Vagina (tissue), 2 donors: ENCODE results near the gene SF3B2. TPM values are rescaled to one million over a fixed set of nuclear protein-coding genes. Genes with fewer than 3 reads are reported as not detected.

Experiments
- DNase-seq, 2 donors: peaks; one replicate each; pipeline ENCODE4 v3.0.0-alpha.2; 2017; ENCODE audit errors: extremely low spot score in 2 of 2
- H3K27ac ChIP-seq: fragments of 200-600 bp; sonication (generic); one replicate; pipeline ENCODE4 v1.5.1; 2019
- H3K27me3 ChIP-seq: fragments of 200-600 bp; sonication (generic); one replicate; pipeline ENCODE4 v1.5.1; 2019
- H3K36me3 ChIP-seq, 2 donors: fragments of 200-600 bp; sonication (generic); one replicate each; pipeline ENCODE4 v1.5.1; 2017 to 2019
- H3K4me1 ChIP-seq: fragments of 200-600 bp; sonication (generic); one replicate; pipeline ENCODE4 v1.5.1; 2019
- H3K4me3 ChIP-seq, 2 donors: fragments of 200-600 bp; sonication (generic); 1 replicate in 1 of 2; 2 replicates in 1 of 2; pipeline ENCODE4 v1.5.1; 2016 to 2019
- H3K9me3 ChIP-seq: fragments of 200-600 bp; sonication (generic); one replicate; pipeline ENCODE4 v1.5.1; 2019
- POLR2A ChIP-seq, 2 donors: fragments of 450-650 bp; IDR thresholded peaks; one replicate each; pipeline ENCODE4 v1.6.1; 2017; ENCODE audit warnings: antibody characterized with exemption in 2 of 2, mild to moderate bottlenecking in 2 of 2, moderate library complexity in 2 of 2
- POLR2AphosphoS5 ChIP-seq, 2 donors: sonication (generic); formaldehyde crosslinking; IDR thresholded peaks; one replicate each; pipeline ENCODE4 v1.9.0; 2017; ENCODE audit warnings: antibody characterized with exemption in 2 of 2, mild to moderate bottlenecking in 2 of 2, low read depth in 1 of 2; ENCODE audit not compliant: insufficient read depth in 1 of 2
- intact Hi-C: fragments of 100-400 bp; cut with DNase I; formaldehyde crosslinking; loops from one replicate; pipeline ENCODE4 v1.15.1; 2023
- total RNA-seq: library from RNA; depleted of rRNA; stranded (reverse); fragments of >200 nt; gene quantifications from one replicate; pipeline ENCODE4 v1.2.3, GENCODE V29; 2016
- TF ChIP-seq, protein P1 (sequence below), 3 experiments: fragments of 450-650 bp in 2 of 3; fragments of 200-600 bp in 1 of 3; sonication (generic) in 1 of 3; IDR thresholded peaks; one replicate each; pipeline ENCODE4 v1.5.1; 2017 to 2019; ENCODE audit warnings: antibody characterized with exemption in 3 of 3, mild to moderate bottlenecking in 2 of 3, moderate library complexity in 2 of 3

Gene SF3B2
- total RNA-seq, 1 donor from 2014 or later: 107 TPM

DNA sequence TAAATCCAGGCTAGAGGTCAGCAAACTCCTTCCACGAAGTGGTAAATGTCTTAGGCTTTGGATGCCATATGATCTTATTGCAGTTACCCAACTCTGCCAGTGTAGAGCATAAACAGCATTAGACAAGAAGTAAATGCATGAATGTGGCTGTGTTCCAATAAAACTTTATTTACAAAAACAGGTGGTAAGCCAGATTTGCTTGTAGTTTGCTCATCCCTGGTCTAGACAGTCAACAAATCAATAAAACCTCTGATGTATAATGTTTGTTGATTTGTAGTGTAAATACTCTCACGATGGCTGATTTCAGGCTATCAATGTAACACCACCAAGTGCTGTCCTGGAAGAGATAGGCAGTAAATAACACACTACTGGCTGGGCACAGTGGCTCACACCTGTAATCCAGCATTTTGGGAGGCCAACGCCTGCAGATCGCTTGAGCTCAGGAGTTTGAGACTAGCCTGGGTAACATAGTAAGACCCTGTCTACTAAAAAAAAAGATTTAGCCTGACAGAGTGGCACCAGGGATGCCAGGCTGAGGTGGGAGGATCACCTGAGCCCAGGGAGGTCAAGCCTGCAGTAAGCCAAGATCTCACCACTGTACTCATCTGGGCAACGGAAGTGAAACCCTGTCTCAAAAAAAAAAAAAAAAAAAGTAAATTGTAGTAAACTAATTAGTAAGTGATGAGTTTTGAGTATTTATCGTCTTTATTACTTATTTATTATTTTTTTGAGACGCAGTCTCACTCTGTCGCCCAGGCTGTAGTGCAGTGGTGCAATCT, 19.0 kb upstream of the SF3B2 start:
- no peak for DNase-seq
- Histone ChIP-seq H3K27me3 (no peaks in the 10 kb centered on the region), H3K4me3 (no peak overlapping the region), H3K27ac (no peak overlapping the region), H3K4me1 (no peaks in the 10 kb centered on the region), H3K9me3 (no peaks in the 10 kb centered on the region), H3K36me3 (no peaks in the 10 kb centered on the region)
- TF ChIP-seq, protein P1, sequence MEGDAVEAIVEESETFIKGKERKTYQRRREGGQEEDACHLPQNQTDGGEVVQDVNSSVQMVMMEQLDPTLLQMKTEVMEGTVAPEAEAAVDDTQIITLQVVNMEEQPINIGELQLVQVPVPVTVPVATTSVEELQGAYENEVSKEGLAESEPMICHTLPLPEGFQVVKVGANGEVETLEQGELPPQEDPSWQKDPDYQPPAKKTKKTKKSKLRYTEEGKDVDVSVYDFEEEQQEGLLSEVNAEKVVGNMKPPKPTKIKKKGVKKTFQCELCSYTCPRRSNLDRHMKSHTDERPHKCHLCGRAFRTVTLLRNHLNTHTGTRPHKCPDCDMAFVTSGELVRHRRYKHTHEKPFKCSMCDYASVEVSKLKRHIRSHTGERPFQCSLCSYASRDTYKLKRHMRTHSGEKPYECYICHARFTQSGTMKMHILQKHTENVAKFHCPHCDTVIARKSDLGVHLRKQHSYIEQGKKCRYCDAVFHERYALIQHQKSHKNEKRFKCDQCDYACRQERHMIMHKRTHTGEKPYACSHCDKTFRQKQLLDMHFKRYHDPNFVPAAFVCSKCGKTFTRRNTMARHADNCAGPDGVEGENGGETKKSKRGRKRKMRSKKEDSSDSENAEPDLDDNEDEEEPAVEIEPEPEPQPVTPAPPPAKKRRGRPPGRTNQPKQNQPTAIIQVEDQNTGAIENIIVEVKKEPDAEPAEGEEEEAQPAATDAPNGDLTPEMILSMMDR (IDR thresholded peaks at IDR 0.05): no peak
- no peak for TF ChIP-seq POLR2A (IDR thresholded peaks at IDR 0.05)
- no peak for TF ChIP-seq POLR2AphosphoS5 (IDR thresholded peaks at IDR 0.05; ENCODE audit: insufficient read depth in 1 of 2, low read depth in 1 of 2)
- intact Hi-C loops: no loop called here

GRCh38 chr11:66035653-66036333, 16.4 kb upstream of the SF3B2 start:
- no peaks in the 10 kb centered on the region for H3K4me1 ChIP-seq
- no peaks in the 10 kb centered on the region for H3K27me3 ChIP-seq
- no peak overlapping the region for H3K27ac ChIP-seq
- no peak overlapping the region for H3K4me3 ChIP-seq
- TF ChIP-seq POLR2AphosphoS5 (IDR thresholded peaks at IDR 0.05; ENCODE audit: insufficient read depth in 1 of 2, low read depth in 1 of 2) (no peak), POLR2A (IDR thresholded peaks at IDR 0.05) (no peak)
- intact Hi-C loops: no loop called here
- DNase-seq: no peak
- H3K36me3 ChIP-seq: no peaks in the 10 kb centered on the region
- H3K9me3 ChIP-seq: no peaks in the 10 kb centered on the region

GRCh38 chr11:66036334-66036710, 15.8 kb upstream of the SF3B2 start:
- Histone ChIP-seq H3K9me3 (no peaks in the 10 kb centered on the region), H3K27me3 (no peaks in the 10 kb centered on the region), H3K4me1 (no peaks in the 10 kb centered on the region), H3K27ac (no peak overlapping the region), H3K4me3 (no peak overlapping the region), H3K36me3 (no peaks in the 10 kb centered on the region)
- TF ChIP-seq, protein P1 (IDR thresholded peaks at IDR 0.05): no peak
- TF ChIP-seq POLR2A (IDR thresholded peaks at IDR 0.05) (no peak), POLR2AphosphoS5 (IDR thresholded peaks at IDR 0.05; ENCODE audit: insufficient read depth in 1 of 2, low read depth in 1 of 2) (no peak)
- DNase-seq: no peak
- intact Hi-C loops: no loop called here

DNA sequence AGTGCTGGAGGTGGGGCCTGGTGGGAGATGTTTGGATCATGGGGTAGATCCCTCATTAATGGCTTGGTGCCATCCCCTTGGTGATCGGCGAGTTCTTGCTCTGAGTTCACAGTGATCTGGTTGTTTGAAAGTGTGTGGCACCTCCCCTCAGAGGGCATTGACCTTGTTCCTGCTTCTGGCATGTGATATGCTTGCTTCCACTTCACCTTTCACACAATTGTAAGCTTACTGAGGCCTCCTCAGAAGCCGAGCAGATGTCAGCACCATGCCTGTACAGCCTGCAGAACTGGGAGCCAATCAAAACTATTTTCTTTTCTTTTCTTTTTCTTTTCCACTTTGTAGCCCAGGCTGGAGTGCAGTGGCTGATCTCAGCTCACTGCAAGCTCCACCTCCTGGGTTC, 14.8 kb upstream of the SF3B2 start:
- no peaks in the 10 kb centered on the region for H3K27me3 ChIP-seq
- no peak overlapping the region for H3K27ac ChIP-seq
- no peak overlapping the region for H3K4me3 ChIP-seq
- no peaks in the 10 kb centered on the region for H3K36me3 ChIP-seq
- TF ChIP-seq POLR2AphosphoS5 (IDR thresholded peaks at IDR 0.05; ENCODE audit: insufficient read depth in 1 of 2, low read depth in 1 of 2): no peak
- no peak for TF ChIP-seq POLR2A (IDR thresholded peaks at IDR 0.05)
- TF ChIP-seq, protein P1 (IDR thresholded peaks at IDR 0.05): no peak
- H3K9me3 ChIP-seq: no peaks in the 10 kb centered on the region
- H3K4me1 ChIP-seq: no peaks in the 10 kb centered on the region
- intact Hi-C loops: no loop called here
- no peak for DNase-seq

DNA sequence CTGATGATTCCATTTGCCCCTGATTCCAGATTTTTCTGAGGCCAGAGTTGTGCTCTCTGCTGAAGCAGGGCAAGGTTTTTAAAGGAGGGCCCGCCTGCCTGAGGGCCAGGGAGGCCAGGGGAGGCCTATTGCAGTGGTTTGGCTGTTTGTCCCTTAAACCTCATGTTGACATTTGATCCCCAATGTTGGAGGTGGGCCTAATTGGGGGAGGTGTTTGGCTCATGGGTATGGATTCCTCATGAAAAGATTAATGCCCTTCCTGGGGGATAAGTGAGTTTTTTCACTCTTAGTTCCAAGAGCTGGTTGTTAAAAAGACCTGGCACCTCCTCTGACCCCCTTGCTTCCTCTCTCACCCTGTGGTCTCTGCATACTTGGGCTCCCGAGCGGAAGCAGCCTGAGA, 12.4 kb upstream of the SF3B2 start:
- H3K4me1 ChIP-seq: no peaks in the 10 kb centered on the region
- H3K27ac ChIP-seq: no peak overlapping the region
- no peak for DNase-seq
- no peaks in the 10 kb centered on the region for H3K27me3 ChIP-seq
- TF ChIP-seq POLR2AphosphoS5 (IDR thresholded peaks at IDR 0.05; ENCODE audit: insufficient read depth in 1 of 2, low read depth in 1 of 2) (no peak), POLR2A (IDR thresholded peaks at IDR 0.05) (no peak)
- TF ChIP-seq, protein P1 (IDR thresholded peaks at IDR 0.05): no peak
- intact Hi-C loops: no loop called here
- H3K9me3 ChIP-seq: no peaks in the 10 kb centered on the region
- H3K4me3 ChIP-seq: no peak overlapping the region
- no peaks in the 10 kb centered on the region for H3K36me3 ChIP-seq
